GM12864 (cell line): ENCODE results near the gene CHST11.

Source experiments
- DNase-seq: peaks from one replicate; pipeline ENCODE4 v3.0.0-alpha.2; 2011; ENCODE audit warnings: low read depth
- H3K4me3 ChIP-seq: 2 replicates; pipeline ENCODE4 v1.5.1; 2011; ENCODE audit warnings: mild to moderate bottlenecking, low read depth, low read length, control low read depth
- TF ChIP-seq, protein P1 (sequence below): IDR thresholded peaks from 2 replicates; pipeline ENCODE4 v1.5.1; 2011; ENCODE audit warnings: low read depth, mild to moderate bottlenecking, moderate library complexity, low read length, control low read depth, inconsistent platforms; ENCODE audit errors: missing control alignments

Gene CHST11

DNA sequence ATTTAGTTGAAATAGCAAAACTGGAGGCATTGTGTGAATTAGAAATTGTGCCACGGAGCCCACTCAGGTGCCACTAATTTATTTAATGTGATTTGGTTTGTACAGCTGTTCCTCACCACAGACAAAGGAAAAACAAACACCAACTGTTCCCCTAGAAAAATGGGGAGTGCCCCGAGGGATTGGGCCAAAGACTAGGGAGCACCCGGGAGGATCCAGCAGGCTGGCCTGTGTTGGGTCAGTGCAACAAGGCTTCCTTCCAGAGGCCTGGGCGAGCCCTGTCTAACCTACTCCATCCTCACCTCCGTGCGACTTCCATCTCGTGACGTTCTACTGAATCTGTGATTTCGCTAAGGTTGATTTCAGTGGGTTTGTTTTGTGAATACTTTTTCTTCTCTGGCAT lies 206.2 kb downstream of the CHST11 start:
- no peak overlapping the region for H3K4me3 ChIP-seq
- TF ChIP-seq, protein P1, sequence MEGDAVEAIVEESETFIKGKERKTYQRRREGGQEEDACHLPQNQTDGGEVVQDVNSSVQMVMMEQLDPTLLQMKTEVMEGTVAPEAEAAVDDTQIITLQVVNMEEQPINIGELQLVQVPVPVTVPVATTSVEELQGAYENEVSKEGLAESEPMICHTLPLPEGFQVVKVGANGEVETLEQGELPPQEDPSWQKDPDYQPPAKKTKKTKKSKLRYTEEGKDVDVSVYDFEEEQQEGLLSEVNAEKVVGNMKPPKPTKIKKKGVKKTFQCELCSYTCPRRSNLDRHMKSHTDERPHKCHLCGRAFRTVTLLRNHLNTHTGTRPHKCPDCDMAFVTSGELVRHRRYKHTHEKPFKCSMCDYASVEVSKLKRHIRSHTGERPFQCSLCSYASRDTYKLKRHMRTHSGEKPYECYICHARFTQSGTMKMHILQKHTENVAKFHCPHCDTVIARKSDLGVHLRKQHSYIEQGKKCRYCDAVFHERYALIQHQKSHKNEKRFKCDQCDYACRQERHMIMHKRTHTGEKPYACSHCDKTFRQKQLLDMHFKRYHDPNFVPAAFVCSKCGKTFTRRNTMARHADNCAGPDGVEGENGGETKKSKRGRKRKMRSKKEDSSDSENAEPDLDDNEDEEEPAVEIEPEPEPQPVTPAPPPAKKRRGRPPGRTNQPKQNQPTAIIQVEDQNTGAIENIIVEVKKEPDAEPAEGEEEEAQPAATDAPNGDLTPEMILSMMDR, result no peak
- DNase-seq, result no peak

DNA sequence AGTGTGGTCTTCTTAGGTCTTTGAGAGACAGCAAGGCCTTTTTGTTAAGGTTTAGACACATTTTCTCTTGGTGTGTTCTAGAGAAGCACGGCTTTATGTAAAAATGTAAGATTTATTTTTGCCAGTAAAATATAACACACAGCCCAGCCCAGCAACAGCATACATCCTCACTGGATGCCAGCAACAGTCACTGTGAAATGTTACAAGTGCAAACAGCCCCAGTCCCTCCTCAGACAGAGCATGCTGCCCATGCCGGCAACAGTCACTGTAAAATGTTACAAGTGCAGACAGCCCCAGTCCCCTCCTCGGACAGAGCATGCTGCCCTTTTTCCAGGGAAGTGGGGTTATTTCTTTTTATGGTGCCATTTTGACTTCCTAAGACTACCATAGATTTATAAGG lies 207.6 kb downstream of the CHST11 start:
- TF ChIP-seq, protein P1, result no peak
- H3K4me3 ChIP-seq, result no peak overlapping the region
- DNase-seq, result no peak

DNA sequence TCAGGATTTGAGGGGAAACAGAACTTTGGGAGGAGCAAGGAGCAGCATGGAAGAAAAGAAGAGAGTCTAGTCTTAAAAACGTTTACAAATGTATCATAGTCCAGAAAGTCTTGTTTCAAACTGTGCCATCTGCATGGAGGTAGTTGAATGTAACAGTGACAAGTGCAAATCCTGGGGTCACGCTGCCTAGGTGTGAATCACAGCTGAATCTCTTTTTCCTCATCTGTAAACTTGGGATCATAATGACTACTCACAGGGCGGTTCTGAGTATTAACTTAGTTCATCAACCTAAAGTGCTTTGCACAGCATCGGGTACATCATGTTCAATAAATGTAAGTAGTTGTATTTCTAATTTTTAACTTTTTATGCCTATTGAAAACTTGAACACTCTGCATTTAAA lies 208.5 kb downstream of the CHST11 start:
- H3K4me3 ChIP-seq, result no peak overlapping the region
- TF ChIP-seq, protein P1, result no peak
- no peak for DNase-seq

DNA sequence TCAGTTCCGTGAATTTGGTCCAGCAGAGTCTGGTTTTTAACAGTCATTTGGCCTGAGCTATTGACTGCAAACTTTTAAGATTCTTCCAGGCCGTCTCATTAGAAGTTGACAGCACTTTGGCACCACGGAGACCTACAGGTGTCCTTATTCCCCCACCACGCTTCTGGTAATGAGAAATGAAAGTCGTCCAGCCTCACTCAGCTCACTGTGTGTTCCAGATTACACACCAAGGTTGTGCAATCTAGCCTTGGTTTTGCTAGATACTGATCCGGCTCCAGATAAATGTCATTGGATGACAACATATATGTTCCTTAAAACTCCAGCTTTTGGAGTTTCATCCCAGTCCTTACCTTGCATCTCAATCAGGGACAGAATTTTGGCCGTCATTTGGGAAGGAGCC lies 210.4 kb downstream of the CHST11 start:
- no peak for DNase-seq
- TF ChIP-seq, protein P1, result no peak
- no peak overlapping the region for H3K4me3 ChIP-seq

DNA sequence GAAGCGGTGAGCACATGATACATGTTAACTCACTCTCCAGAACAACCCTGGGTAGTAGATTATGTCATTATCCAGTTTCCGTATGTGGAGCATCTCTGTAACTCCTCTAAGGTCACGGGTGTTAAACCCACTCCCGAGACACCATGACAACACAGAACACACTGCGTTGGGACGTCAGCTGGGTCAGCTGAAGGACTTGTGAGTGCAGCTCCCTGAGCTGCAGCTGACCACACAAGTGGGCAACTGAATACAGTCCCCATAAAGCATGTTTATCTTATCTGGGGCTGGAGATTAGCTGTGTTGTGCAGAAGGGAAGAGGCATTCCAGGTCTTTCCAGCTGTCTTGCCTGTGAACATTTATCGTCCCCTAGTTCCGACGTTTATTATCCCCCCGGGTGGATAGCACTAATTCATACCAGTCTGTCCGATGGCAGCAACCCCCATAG lies 211.5 kb downstream of the CHST11 start:
- TF ChIP-seq, protein P1, result no peak
- no peak overlapping the region for H3K4me3 ChIP-seq
- DNase-seq, result no peak

DNA sequence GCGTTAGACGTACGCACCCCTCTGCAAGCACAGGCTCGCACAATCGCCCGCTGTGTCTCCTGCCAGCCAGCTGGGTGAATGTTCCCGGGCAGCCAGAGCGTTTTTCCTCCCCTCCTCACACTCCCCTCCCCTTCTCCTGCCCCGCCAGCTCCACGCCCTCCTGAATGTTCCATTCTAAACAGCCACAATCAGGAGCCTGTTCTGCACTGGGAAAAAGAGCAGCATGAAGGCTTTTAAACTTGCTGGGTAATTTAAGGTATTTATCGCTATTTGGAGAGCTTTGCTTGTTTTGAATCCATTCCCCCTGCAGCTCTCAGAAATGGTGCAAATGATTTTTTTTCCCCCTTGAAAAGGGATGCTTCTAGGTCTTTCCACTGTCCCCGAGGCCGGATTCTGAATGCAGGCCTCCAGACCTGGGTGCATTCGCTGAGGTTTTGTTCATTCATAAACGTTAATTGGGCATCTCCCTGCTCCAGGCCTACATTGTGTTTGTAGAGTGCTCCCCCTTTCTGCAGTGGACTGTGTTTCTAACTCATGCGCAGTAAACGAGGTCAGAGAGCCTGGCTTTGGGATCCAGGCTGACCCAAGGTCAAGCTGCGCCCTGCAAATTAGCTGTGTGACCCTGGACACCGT lies 212.5 kb downstream of the CHST11 start:
- TF ChIP-seq, protein P1, result no peak
- no peak overlapping the region for H3K4me3 ChIP-seq
- DNase-seq, result no peak

DNA sequence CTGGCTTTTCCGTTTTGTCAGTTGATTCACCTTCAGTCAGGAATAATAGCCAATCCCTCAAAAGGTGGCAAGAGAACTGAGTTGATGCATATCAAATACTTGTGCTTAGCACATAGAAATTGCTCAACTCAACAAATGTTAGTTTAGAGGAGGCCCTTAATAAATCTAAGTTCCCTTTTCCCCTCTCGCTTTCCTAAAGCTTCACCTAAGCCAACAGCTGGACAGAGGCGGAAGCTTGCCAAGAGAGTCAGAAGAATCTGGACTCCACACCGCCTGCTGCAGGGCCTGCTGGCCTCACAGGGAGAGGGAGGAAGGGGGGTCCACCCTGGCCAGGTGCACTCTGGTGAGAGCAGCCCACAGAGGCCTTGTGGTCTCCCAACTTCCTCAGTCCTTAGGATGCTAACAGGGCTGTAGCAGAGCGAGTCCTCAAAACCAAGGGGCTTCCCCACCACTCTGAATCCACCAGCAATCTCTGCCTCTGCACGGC lies 213.1 kb downstream of the CHST11 start:
- TF ChIP-seq, protein P1, result peak; percentile 3
- H3K4me3 ChIP-seq, result no peak overlapping the region
- DNase-seq, result no peak
